ENCODE measurements around the gene ERI3. TPM values are rescaled to one million over a fixed set of nuclear protein-coding genes. Genes with fewer than 3 reads are reported as not detected.

Gene ERI3
- total and polyA plus RNA-seq, 2 of the 13 experiments (the other 11 are each of a cell fraction or from before 2014, with no cell fraction given): 35.6 to 35.9 TPM

GRCh38 chr1:44268054-44268453 is 87.0 kb downstream of the ERI3 start:
- in situ Hi-C loops (cut with HindIII; ENCODE audit: extremely low pct_ligation_motif_present, low pct_unique_long_range_greater_than_20kb) (no loop called here), intact Hi-C loops (cut with micrococcal nuclease; ENCODE audit: unreplicated experiment) (no loop called here)
- H3K9ac ChIP-seq (ENCODE audit: insufficient read depth, low read depth, low read length): no peak overlapping the region
- no peak for DNase-seq (ENCODE audit: low spot score)
- FAIRE-seq: no peak
- H3K4me2 ChIP-seq (ENCODE audit: low read depth, low read length): no peak overlapping the region
- CTCF ChIA-PET (ENCODE audit: low intra/inter-chr PET ratio, low total read pairs): no interaction called here
- ATAC-seq: no peak
- no peaks in the 10 kb centered on the region for H3K9me3 ChIP-seq (ENCODE audit: low read length)
- TF ChIP-seq HMGXB4 (CRISPR knock-in tag; IDR thresholded peaks at IDR 0.05; ENCODE audit: borderline replicate concordance in 1 of 2, low read depth in 1 of 2) (no peak), ZNF605 (CRISPR knock-in tag; IDR thresholded peaks at IDR 0.05) (no peak), ZHX2 (IDR thresholded peaks at IDR 0.05; ENCODE audit: low read depth) (no peak), ZHX2 (CRISPR knock-in tag; IDR thresholded peaks at IDR 0.05; ENCODE audit: borderline replicate concordance) (no peak), DMAP1 (CRISPR knock-in tag; IDR thresholded peaks at IDR 0.05) (no peak), ZFX (CRISPR knock-in tag; IDR thresholded peaks at IDR 0.05; ENCODE audit: low read depth) (no peak), ZNF264 (CRISPR knock-in tag; IDR thresholded peaks at IDR 0.05) (no peak), TAF1 (CRISPR knock-in tag; IDR thresholded peaks at IDR 0.05) (no peak), SPEN (CRISPR knock-in tag; IDR thresholded peaks at IDR 0.05; ENCODE audit: low read depth) (no peak), CAMTA2 (CRISPR knock-in tag; IDR thresholded peaks at IDR 0.05; ENCODE audit: borderline replicate concordance) (no peak), KDM1A (CRISPR knock-in tag; IDR thresholded peaks at IDR 0.05) (no peak), PHF5A (CRISPR knock-in tag; IDR thresholded peaks at IDR 0.05; ENCODE audit: low read depth, unreplicated experiment) (no peak)
- H3K27ac ChIP-seq (ENCODE audit: extremely low read length, insufficient read depth, low read length): no peak overlapping the region
- WGBS (ENCODE audit: low lambda C conversion rate): 86% methylated on average over 1 of the region's 1 CpG
- no peak overlapping the region for H2AFZ ChIP-seq (ENCODE audit: low read length)
- H3K4me3 ChIP-seq (replicated peaks in 1 of 3; ENCODE audit: insufficient read depth in 1 of 3, low read depth in 2 of 3, low read length in 3 of 3): no peak overlapping the region
- H3K4me1 ChIP-seq (ENCODE audit: insufficient read depth, low read length): no peaks in the 10 kb centered on the region
- H3K79me2 ChIP-seq (ENCODE audit: insufficient read depth, low read length): no peaks in the 10 kb centered on the region
- no TSS peak for BruUV-seq (replicated peaks)
- no peaks in the 10 kb centered on the region for H4K20me1 ChIP-seq (ENCODE audit: insufficient read depth, low read length)
- H3K36me3 ChIP-seq (replicated peaks in 1 of 2; ENCODE audit: control insufficient read depth in 1 of 2, insufficient read depth in 2 of 2, low read length in 2 of 2): no peaks in the 10 kb centered on the region
- no peaks in the 10 kb centered on the region for H3K27me3 ChIP-seq (ENCODE audit: control insufficient read depth in 1 of 2, insufficient read depth in 2 of 2, low read length in 2 of 2)
- POLR2A ChIA-PET: interaction anchor here (4.5 kb wide), 1 partner anchor 14 kb away, joined by 24 read pairs; no protein-coding TSS in a partner anchor
